HG02870 (cell line): ENCODE measurements around the gene CDYL2.
A peak's percentile ranks its signal among the peaks of the same experiment; 100 is the strongest.
"Not testable (repeated sequence)": the region's sequence is repeated elsewhere in the genome, so short reads cannot be mapped to it uniquely, and the experiment has no call there.

Source experiments
- ATAC-seq: cut with Tn5 transposase; IDR thresholded peaks from one replicate; pipeline ENCODE4 v1.9.1; 2021; ENCODE audit warnings: mild to moderate bottlenecking, moderate library complexity; ENCODE audit not compliant: unreplicated experiment

CDYL2 gene

DNA sequence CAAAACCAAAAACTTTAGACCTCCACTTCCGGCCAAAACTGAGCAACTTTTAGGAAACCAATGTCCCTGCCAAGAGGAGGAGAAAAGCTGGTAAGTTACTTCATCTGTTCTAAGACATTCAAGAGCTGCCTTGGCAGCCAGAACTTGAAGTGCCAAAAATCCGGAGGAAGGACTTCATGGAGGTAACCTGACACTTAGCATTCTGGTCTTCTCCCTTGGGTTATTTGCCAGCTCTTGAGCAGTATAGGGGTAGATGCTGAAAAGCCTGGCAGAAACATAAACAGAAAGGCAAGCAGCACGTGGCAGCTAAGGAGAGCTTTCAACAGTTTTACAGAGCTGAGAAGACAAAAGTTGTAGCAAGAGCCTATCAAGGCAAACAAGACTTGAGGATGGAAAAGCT, 53.2 kb downstream of the CDYL2 start:
- no peak for ATAC-seq

DNA sequence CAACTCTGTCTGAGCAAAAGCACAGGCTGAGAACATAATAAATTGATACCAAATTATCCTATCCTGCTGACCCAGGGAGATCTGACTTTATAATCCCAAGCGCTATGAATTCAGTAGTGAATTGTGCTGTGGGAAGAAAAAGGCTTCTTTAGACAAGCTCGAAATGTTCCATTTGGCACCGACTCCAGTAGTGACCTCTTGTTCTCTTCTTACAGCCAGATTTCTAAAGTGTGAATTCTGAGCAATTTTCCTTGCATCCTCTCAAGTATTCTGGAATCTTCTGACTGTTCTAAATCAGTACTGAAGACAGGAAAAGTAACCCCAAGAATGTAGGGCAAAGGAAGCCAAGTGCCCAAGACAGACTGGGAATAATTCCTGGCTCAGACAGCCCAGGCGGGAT, 58.2 kb downstream of the CDYL2 start:
- ATAC-seq, result no peak

DNA sequence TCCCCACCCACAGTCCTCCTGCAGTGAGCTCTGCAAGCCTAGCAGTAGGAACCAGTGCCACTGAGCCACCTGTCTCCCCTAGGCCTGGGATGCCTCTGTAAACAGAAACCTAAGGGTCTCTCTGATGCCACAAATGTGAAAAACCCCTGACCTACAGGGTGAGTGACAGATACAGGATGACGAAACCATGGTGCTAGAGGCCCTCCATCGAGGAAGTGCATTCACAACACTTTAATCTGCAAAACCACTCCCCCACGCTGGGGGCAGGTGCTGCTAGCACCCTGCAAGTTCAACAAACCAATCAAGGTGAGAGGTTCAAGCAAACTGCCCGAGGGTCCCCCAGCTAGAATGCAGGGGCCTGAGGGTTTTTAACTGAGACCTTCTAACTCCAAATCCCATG, 59.5 kb downstream of the CDYL2 start:
- no peak for ATAC-seq

DNA sequence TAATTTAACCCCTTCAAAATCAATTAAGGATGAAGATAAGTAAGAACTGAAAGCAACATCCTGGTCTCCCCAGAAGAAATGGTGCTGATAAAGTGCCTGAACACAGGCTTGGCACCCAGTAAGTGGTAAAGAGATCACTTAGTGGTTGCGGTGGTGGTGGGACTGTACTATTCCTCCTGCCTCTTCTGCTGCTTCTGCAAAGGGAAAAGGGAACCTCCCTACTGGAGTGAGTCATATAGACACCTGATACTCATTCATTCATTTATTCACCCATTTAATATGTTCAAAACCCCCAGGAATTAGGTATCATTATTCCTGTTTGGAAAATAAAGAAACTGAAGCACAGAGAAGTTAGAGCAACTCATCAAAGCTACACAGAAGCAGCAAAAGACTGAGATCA, 60.6 kb downstream of the CDYL2 start:
- ATAC-seq, result no peak

DNA sequence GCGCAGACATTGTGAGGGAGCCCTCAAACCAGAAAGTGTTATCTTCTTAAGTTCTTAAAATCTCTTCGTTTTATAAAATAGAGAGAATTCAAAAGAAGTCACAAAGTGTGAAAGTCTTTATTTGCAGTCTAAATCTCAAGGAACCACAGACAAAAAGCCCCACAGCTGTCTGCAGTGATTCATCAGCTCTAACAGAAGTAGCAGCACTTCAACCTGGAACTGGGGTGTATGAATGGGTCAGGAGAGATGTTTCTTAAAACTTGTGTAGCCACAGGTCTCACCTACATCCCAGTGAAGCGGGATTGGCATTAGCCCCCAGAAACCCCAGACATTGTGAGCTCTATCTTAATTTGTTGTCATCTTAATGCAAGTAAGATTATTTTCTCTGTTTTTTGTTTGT, 61.1 kb downstream of the CDYL2 start:
- ATAC-seq, result no peak

DNA sequence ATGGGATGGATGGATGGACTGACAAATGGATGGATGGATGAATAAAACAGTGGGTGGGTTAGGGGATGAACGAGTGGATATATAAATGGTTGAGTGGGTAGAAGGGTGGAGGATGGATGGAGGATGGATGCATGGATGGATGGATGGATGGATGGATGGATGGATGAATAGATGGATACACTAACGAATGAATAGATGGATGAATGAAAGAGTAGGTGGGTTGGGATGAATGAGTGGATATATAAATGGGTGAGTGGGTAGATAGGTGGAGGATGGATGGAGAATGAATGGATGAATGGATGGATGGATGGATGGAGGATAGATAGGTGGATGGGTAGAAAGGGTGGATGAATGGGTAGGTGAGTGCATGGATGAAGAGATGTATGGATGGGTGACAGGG, 62.1 kb downstream of the CDYL2 start:
- ATAC-seq, result no peak

DNA sequence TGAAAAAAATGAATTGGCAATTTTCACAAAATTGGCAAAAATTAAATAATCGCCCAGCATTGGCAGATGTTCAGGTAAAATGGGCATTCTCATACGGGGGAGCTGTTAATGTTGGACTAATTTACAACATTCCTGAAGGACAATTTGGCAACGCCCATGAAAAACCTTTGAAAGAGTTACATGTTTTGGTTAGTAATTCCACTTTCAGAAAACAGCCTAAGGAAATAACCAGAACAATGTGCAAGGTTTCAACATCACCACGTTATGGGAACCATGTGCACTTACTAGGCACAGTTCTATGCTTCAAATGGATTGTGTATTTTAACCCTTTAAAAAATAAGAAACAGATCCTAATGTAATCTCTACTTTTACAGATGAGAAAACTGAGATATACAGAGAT, 62.7 kb downstream of the CDYL2 start:
- ATAC-seq, result no peak

DNA sequence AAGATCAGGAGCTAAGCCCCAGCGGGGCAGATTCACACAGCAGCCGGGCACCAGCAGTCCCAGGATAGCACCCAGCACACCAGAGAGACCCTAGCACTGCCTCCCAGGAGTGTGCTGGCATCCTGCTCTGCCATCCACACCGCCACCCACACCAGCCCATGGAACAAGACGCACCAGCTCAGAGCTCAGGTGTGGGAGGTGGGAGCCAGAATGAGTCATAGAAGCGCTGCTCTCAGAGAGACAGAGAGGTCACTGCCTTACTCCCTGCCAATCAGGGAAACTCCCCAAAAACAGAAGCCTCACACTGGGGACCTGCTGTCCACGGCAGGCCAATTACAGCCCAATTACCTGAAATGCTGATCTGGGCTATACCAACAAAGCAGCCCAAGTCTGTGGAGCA, 64.9 kb downstream of the CDYL2 start:
- ATAC-seq, result no peak

DNA sequence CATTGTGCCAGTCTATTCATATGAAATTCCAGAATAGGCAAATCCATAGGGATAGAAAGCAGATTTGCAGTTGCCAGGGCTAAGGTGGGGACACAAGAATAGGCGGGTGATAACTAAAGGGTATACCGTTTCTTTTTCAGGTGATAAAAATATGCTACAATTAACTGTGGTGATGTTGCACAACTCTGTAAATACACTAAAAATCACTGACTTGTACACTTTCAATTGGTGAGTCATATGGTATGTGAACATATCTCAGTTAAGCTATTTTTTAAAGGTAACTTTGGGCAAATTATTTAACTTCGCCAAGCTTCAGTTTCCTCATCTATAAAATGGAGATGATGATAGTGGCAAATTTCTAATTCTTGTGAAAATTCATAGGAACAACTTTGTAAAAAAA, 65.9 kb downstream of the CDYL2 start:
- ATAC-seq, result no peak

DNA sequence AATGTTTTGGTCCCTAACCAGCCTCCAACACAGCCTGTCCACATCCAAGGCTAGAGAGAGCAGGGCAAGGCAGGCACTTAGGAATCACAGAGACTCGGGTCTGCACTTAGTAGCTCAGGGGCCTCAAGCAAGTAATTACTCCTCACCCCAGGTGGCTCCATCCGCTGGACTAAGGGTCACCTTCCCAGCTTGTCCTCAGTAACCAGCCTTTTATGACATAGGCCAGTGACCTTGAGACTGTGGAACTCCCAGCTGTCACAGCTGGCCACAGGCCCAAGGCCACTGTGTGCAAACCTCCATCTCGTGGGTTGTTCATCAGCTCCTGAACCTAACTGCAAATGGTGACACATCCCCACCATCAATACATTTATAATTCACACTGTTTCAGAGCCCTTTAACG, 68.6 kb downstream of the CDYL2 start:
- no peak for ATAC-seq

DNA sequence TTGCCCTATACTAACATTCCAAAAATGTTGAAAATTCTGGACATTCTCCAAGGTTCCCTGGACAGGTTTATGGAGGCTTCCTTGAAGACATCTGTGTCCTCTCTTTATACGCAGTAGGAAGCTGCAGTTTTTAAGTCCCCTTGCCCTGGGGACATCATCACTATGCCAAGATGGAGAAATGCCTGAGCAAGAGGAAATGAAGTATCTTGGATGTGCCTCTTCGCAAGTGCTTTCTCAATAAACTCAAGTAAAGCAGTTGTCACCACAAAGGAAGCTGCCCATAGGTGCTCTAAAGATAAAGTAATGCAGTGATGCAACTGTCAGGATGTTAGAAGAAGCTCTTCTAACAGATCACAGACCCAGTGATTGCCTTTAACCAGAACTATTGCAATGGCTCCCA, 71.0 kb downstream of the CDYL2 start:
- no peak for ATAC-seq

DNA sequence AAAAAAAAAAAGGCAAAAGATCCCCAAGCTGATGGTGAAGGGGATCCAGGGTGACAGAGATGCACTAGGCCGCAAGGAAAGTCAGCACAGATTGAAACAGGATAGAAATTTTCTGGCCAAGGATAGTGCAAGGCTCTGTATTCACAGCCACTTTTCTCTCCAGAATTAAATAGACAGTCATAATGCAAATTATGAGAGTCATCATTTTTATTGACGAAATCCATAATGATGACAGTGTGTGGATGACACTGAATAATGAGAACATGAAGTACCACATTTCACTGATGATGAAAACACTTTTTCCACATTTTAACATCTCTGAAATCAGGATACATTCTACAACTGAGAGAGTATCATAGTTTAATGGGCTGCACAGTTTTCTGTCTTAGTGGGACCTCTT, 72.5 kb downstream of the CDYL2 start:
- ATAC-seq, result no peak

DNA sequence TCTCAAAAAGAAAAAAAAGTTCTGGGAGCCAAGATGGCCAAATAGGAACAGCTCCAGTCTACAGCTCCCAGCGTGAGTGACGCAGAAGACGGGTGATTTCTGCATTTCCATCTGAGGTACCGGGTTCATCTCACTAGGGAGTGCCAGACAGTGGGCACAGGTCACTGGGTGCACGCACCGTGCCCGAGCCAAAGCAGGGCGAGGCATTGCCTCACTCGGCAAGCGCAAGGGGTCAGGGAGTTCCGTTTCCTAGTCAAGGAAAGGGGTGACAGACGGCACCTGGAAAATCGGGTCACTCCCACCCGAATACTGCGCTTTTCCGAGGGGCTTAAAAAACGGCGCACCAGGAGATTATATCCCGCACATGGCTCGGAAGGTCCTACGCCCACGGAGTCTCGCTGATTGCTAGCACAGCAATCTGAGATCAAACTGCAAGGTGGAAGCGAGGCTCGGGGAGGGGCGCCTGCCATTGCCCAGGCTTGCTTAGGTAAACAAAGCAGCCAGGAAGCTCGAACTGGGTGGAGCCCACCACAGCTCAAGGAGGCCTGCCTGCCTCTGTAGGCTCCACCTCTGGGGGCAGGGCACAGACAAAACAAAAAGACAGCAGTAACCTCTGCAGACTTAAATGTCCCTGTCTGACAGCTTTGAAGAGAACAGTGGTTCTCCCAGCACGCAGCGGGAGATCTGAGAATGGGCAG, 77.2 kb downstream of the CDYL2 start:
- not testable (repeated sequence) for ATAC-seq

DNA sequence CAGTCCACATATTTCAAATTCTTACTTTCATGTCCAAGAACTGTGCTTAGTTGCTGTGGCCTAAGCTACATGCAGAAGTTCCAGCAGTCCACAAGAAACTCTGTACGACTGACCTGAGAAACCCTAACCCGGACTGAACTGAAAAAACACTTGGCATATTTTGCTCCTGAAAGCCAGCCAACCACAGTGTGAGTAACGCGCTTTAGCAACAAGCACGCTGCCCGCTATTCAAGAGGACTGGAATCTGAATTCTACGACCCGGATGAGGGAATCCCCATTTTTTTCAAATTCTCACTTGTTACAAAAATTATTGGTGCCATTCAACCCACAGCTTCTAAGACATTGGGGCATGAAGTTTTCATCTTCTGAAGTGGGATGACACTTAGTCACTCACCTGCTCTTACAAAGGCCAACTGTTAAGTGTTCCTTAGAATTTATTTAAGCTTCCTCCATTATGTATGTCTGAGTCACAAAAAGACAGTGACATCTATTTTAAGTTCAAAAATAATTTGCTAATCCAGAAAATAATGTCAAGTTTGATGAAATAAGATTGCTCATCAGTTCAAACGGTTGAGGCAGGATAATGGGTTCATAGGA, 78.7 kb downstream of the CDYL2 start:
- no peak for ATAC-seq

DNA sequence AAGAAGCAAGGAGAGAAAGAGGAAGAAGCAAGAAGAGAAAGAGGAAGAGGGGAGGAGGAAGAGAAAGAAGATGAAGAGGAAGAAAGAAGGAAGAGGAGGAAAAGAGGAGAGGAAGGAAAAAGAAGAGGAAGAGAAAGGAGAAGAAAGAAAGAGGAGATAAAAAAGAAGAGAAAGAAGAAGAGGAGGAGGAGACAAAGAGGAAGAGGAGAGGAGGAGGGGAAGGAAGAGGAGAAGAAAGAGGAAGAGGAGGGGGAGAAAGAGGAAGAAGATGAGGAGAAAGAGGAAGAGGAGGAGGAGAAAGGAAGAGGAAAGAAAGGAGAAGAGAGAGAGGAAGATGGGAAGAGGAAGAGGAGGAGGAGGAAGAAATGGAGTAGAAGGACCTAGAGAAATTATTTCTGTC, 80.4 kb downstream of the CDYL2 start:
- no peak for ATAC-seq

DNA sequence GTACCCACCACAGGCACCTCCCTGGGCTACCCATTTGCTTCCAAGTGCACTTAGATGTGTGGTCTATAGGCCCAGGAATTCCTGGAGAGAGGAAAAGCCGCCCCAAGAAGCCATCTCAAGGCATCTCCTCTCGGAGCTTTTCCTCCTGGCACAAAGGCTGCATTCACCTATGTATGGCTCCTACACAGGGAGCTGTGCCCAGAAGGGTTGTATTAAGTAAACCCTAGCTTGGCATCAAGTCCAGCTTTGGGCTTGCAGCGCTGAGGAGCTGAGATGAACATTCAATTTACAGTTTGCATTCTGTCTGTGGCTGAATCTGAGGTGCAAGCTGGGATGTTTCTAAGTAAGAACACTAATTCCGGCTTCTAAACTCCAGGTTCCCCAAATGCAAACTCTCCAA, 81.3 kb downstream of the CDYL2 start:
- ATAC-seq, result no peak

DNA sequence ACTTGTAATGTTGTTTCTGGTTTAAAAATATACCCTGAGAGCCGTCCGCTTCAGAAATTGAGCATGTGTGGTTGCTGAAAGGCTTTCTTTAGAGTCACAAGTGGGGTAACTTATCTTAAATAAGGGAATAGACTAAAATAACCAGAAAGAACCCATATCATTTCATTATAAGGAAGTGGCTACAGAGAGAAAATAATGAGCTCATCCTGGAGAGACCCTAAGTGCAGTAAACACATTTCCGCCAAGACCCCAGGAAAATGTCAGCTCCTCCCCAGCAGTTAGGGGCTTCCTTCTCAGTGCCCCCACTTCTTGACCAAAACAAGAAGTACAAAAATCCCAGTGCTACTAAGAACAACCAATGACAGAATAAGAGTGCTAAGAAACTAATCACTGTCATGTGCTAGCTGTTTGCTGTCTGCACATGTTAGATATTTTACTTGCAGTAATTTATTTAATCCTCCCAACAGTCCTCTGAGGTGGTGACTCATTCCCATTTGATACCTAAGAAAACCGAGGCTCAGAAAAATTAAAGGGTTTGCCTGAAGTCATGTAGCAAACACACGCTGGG, 83.5 kb downstream of the CDYL2 start:
- ATAC-seq, result peak; percentile 48

DNA sequence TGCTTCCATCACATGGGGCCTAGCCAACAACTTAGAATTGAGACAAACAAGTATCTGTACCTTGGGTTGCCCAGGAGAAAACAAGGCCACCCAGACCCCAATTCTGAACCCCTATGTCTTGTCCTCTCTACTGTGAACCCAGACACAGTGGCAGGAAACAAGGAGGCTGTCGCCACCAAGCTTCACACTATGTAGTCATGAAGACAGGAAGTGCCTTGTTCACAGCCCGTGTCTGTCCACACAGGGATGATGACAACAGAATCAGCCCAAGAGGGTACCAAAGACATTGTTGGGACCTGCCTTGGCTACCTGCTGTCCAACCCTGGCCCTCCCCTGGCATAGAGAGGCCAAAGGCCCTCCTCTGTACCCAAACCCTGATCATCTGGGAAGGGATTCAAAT, 84.8 kb downstream of the CDYL2 start:
- no peak for ATAC-seq

DNA sequence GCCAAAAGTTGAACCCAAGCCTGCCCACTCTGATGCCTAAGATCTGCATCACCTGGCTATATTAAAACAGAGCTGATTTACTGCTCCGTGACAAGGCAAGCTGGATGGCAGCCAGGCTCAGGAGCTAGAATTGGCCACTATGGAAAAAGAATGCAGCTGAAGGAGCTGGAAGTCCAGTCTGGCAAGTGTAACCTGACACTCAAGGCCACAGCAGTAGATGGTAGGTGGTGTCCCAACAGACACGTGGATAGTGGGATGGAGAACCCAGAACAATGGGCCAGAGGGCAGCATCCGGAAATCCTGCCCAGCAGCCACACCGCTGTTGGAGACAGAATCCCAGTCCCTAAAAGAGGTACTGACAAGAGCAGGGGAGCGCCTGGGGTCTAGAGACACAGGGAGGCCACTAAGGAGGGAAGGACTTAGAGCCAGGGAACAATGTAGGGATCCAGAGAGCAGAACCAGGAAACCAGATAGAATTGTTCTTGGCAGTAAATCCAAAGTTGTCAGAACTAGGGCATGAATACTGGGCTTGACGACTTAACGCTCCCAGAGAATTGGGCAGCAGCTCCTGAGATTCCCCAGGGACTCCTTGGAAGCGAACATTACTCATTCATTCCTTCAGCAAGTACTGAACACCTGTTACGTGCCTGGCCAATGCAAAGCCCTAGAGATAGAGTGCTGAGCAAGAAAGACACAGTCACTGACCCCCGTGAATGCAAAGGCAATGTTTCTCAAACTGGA, 85.7 kb downstream of the CDYL2 start:
- no peak for ATAC-seq

DNA sequence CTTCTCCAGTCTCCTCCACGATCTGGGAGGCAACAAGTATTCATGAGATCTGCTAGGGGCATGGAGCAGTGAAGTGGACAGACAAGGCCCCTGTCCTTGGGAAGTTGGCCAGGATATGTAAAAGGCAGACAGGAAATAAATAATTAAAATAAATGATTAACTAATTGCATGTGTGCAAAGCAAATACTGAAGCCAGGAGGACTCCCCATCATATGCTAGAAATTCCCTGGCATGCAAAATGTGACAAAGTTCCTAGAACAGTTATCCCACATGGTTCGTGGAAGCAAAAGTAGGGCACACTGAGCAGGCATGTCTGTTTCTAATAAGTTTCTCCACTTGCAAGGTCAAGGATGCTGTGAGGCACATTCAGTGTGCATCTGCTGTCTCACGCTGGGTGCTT, 86.8 kb downstream of the CDYL2 start:
- no peak for ATAC-seq

DNA sequence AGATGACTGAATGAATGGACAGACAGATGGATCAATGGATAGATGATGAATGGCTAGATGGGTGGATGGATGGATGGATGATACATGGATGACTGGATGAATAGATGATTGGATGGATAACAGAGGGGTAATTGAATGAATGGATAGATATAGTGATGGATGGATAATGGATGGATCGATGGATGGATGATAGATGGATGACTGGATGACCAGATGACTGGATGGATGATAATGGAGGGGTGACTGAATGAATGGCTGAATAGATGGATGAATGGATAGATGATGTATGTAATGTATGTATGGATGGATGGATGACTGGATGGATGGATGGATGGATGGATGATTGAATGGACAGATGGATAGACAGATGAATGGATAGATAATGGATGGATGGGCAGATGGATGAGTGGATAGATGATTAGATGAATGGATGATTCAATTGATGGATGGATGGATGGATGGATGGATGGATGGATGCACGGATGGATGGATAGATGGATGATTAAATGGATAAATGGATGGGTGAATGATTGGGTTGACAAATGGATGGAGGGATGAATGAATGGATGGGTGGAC, 87.7 kb downstream of the CDYL2 start:
- no peak for ATAC-seq

DNA sequence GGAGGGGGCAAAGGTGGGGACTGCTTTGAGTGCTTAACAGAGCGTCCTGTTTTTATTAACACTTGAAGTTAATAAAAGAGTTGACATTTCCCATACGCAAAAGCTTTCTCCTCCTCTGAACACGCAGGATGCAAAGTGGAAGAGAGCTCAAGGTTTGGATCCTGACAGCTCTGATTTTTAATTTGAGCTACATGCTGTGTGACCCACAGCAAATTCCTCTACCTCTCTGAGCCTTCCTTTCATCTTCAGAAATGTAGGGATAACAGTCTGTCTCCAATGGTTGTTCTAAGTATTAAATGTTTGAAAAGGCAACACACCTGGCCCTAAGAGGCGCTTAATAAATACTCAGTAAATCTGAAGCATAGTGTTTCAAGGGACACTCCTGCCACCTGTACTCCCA, 93.0 kb downstream of the CDYL2 start:
- ATAC-seq, result no peak
